Activated CD4-positive, alpha-beta memory T cell treated with anti-CD3 and anti-CD28 coated beads, Interleukin-2, amount 10 ng/mL, durations not matched to agents 7 days and 5 days (primary cell): ENCODE measurements around the gene TPRN. TPM values are rescaled to one million over a fixed set of nuclear protein-coding genes. Genes with fewer than 3 reads are reported as not detected.

ENCODE experiments used
- CTCF ChIA-PET: fragments of 350-600 bp; sonication (Branson Sonifier 250); formaldehyde crosslinking; loops from one replicate; lab custom pipeline; 2021; ENCODE audit warnings: antibody characterized with exemption, inconsistent platforms; lab: Charles Lee
- POLR2A ChIA-PET: fragments of 350-600 bp; sonication (Branson Sonifier 250); formaldehyde crosslinking; loops from one replicate; lab custom pipeline; 2021; ENCODE audit warnings: antibody characterized with exemption; lab: Charles Lee
- DNase-seq: peaks from one replicate; pipeline ENCODE4 v3.0.0-alpha.2; 2020
- H3K27ac Mint-ChIP-seq: one replicate; pipeline ENCODE4 v1.8.0; 2021; ENCODE audit warnings: mild to moderate bottlenecking, mixed read lengths
- H3K27me3 Mint-ChIP-seq: one replicate; pipeline ENCODE4 v1.8.0; 2021; ENCODE audit warnings: mixed read lengths
- H3K36me3 Mint-ChIP-seq: one replicate; pipeline ENCODE4 v1.8.0; 2021; ENCODE audit warnings: low read depth, mixed read lengths
- H3K4me1 Mint-ChIP-seq: one replicate; pipeline ENCODE4 v1.8.0; 2021; ENCODE audit warnings: mixed read lengths
- H3K4me3 Mint-ChIP-seq: one replicate; pipeline ENCODE4 v1.8.0; 2021; ENCODE audit warnings: mild to moderate bottlenecking, mixed read lengths
- H3K9me3 Mint-ChIP-seq: one replicate; pipeline ENCODE4 v1.8.0; 2021; ENCODE audit warnings: mixed read lengths
- total RNA-seq, 2 experiments: library from RNA; stranded (reverse); gene quantifications; one replicate each; pipeline ENCODE4 v1.2.3, GENCODE V29; 2021

Gene TPRN
- total RNA-seq, 2 experiments from 2014 or later: 8.5 to 9.4 TPM

- Mint-ChIP-seq H3K27me3 (no peaks in the 10 kb centered on the region), H3K27ac (no peak overlapping the region), H3K4me3 (no peak overlapping the region), H3K9me3 (no peaks in the 10 kb centered on the region), H3K36me3 (no peaks in the 10 kb centered on the region), H3K4me1 (peaks cover 18% of the 10 kb centered on the region)
- POLR2A ChIA-PET: interaction anchor here (0.7 kb wide), 1 partner anchor 46 kb away, joined by 3 read pairs; no protein-coding TSS in a partner anchor
- DNase-seq: no peak
- CTCF ChIA-PET: no interaction called here
These were observed 33.6 kb upstream of the TPRN start for GRCh38 chr9:137234055-137234697.

- Mint-ChIP-seq H3K9me3 (no peaks in the 10 kb centered on the region), H3K36me3 (no peaks in the 10 kb centered on the region), H3K27ac (no peak overlapping the region), H3K4me1 (peaks cover 10% of the 10 kb centered on the region), H3K4me3 (no peak overlapping the region), H3K27me3 (no peaks in the 10 kb centered on the region)
- no peak for DNase-seq
- CTCF ChIA-PET: no interaction called here
- POLR2A ChIA-PET: interaction anchor here (0.7 kb wide), 1 partner anchor 46 kb away, joined by 3 read pairs; no protein-coding TSS in a partner anchor
These were observed 32.8 kb upstream of the TPRN start for GRCh38 chr9:137233143-137233980.

GRCh38 chr9:137232510-137232909 lies 32.0 kb upstream of the TPRN start:
- H3K27ac Mint-ChIP-seq: no peak overlapping the region
- no peak for DNase-seq
- no peak overlapping the region for H3K4me3 Mint-ChIP-seq
- no peaks in the 10 kb centered on the region for H3K27me3 Mint-ChIP-seq
- POLR2A ChIA-PET: no interaction called here
- no peaks in the 10 kb centered on the region for H3K9me3 Mint-ChIP-seq
- peaks cover 7% of the 10 kb centered on the region for H3K4me1 Mint-ChIP-seq
- H3K36me3 Mint-ChIP-seq: no peaks in the 10 kb centered on the region
- CTCF ChIA-PET: no interaction called here

- no peak for DNase-seq
- ChIA-PET CTCF (no interaction called here), POLR2A (interaction anchor here (3.2 kb wide), 1 partner anchor 8 kb away, joined by 16 read pairs; the partner anchor contains the start of gene TUBB4B)
- no peaks in the 10 kb centered on the region for H3K36me3 Mint-ChIP-seq
- no peak overlapping the region for H3K4me3 Mint-ChIP-seq
- peaks cover 7% of the 10 kb centered on the region for H3K4me1 Mint-ChIP-seq
- H3K27me3 Mint-ChIP-seq: no peaks in the 10 kb centered on the region
- no peak overlapping the region for H3K27ac Mint-ChIP-seq
- no peaks in the 10 kb centered on the region for H3K9me3 Mint-ChIP-seq
These were observed 31.6 kb upstream of the TPRN start for GRCh38 chr9:137232101-137232500.

GRCh38 chr9:137231372-137232039 lies 31.0 kb upstream of the TPRN start:
- Mint-ChIP-seq H3K36me3 (no peaks in the 10 kb centered on the region), H3K27me3 (no peaks in the 10 kb centered on the region), H3K4me1 (peaks cover 6% of the 10 kb centered on the region), H3K9me3 (no peaks in the 10 kb centered on the region), H3K4me3 (no peak overlapping the region), H3K27ac (no peak overlapping the region)
- DNase-seq: no peak
- ChIA-PET POLR2A (interaction anchor here (3.2 kb wide), 1 partner anchor 9 kb away, joined by 16 read pairs; the partner anchor contains the start of gene TUBB4B), CTCF (no interaction called here)

- Mint-ChIP-seq H3K36me3 (no peaks in the 10 kb centered on the region), H3K9me3 (no peaks in the 10 kb centered on the region), H3K27ac (no peak within 1 kb of the TSS), H3K4me3 (no peak within 1 kb of the TSS), H3K4me1 (peaks cover 7% of the 10 kb centered on the region), H3K27me3 (no peaks in the 10 kb centered on the region)
- POLR2A ChIA-PET: interaction anchor here (1.3 to 3.2 kb wide), 3 partner anchors 10 to 24 kb away, joined by 3 to 16 read pairs (median 4); partner anchors contain the start of gene TUBB4B
- CTCF ChIA-PET: no interaction called here
- no peak for DNase-seq
These were observed 30.3 kb upstream of the TPRN start, which contains the start of gene SLC34A3 for GRCh38 chr9:137230705-137231371. TSS of gene SLC34A3 (plus strand) at chr9:137230901. CDS start at chr9:137231703, 802 bp downstream.

GRCh38 chr9:137229903-137230704 lies 29.6 kb upstream of the TPRN start:
- ChIA-PET CTCF (interaction anchor here (1.0 kb wide), 1 partner anchor 102 kb away, joined by 3 read pairs; no protein-coding TSS in a partner anchor), POLR2A (interaction anchor here (1.0 to 3.2 kb wide), 4 partner anchors 10 to 25 kb away, joined by 3 to 16 read pairs (median 4); partner anchors contain the start of genes NDOR1, TMEM203 and TUBB4B)
- H3K9me3 Mint-ChIP-seq: no peaks in the 10 kb centered on the region
- DNase-seq: no peak
- H3K4me1 Mint-ChIP-seq: peaks cover 12% of the 10 kb centered on the region
- H3K27ac Mint-ChIP-seq: no peak overlapping the region
- H3K27me3 Mint-ChIP-seq: no peaks in the 10 kb centered on the region
- H3K4me3 Mint-ChIP-seq: no peak overlapping the region
- H3K36me3 Mint-ChIP-seq: no peaks in the 10 kb centered on the region

GRCh38 chr9:137228968-137229896 lies 28.7 kb upstream of the TPRN start:
- Mint-ChIP-seq H3K4me1 (peaks cover 18% of the 10 kb centered on the region), H3K27ac (no peak overlapping the region), H3K36me3 (no peaks in the 10 kb centered on the region), H3K4me3 (no peak overlapping the region), H3K27me3 (no peaks in the 10 kb centered on the region), H3K9me3 (no peaks in the 10 kb centered on the region)
- DNase-seq: no peak
- ChIA-PET CTCF (interaction anchor here (1.0 kb wide), 1 partner anchor 102 kb away, joined by 3 read pairs; no protein-coding TSS in a partner anchor), POLR2A (interaction anchor here (1.0 to 3.2 kb wide), 4 partner anchors 11 to 24 kb away, joined by 3 to 16 read pairs (median 4); partner anchors contain the start of genes NDOR1, TMEM203 and TUBB4B)

- Mint-ChIP-seq H3K4me1 (peaks cover 21% of the 10 kb centered on the region), H3K9me3 (no peaks in the 10 kb centered on the region), H3K4me3 (no peak overlapping the region), H3K27me3 (no peaks in the 10 kb centered on the region), H3K36me3 (no peaks in the 10 kb centered on the region), H3K27ac (no peak overlapping the region)
- CTCF ChIA-PET: interaction anchor here (1.4 to 3.2 kb wide), 3 partner anchors 8 to 99 kb away, joined by 6 to 18 read pairs (median 7); partner anchors contain the start of gene TUBB4B
- POLR2A ChIA-PET: interaction anchor here (1.1 to 6.5 kb wide), 3 partner anchors 12 to 27 kb away, joined by 3 to 63 read pairs (median 16); partner anchors contain the start of gene TUBB4B
- no peak for DNase-seq
These were observed 28.0 kb upstream of the TPRN start for GRCh38 chr9:137228506-137228967.

- Mint-ChIP-seq H3K9me3 (no peaks in the 10 kb centered on the region), H3K27me3 (no peaks in the 10 kb centered on the region), H3K4me3 (no peak overlapping the region), H3K27ac (no peak overlapping the region), H3K4me1 (peaks cover 24% of the 10 kb centered on the region), H3K36me3 (no peaks in the 10 kb centered on the region)
- POLR2A ChIA-PET: interaction anchor here (1.1 to 6.5 kb wide), 5 partner anchors 12 to 140 kb away, joined by 3 to 63 read pairs (median 4); partner anchors contain the start of gene TUBB4B
- CTCF ChIA-PET: interaction anchor here (1.0 to 3.2 kb wide), 13 partner anchors 9 to 160 kb away, joined by 3 to 18 read pairs (median 6); partner anchors contain the start of genes ANAPC2, MAN1B1, SSNA1 and TPRN
- DNase-seq: no peak
These were observed 27.4 kb upstream of the TPRN start for GRCh38 chr9:137227853-137228505.
